Sigmoid colon (tissue), 7 donors: ENCODE results near the gene OR2T4. TPM values are rescaled to one million over a fixed set of nuclear protein-coding genes. Genes with fewer than 3 reads are reported as not detected.

Experiments
- DNase-seq: peaks from one replicate; pipeline ENCODE4 v3.0.0-alpha.2; 2019
- H3K27ac ChIP-seq, 4 donors: fragments of 200-600 bp; sonication (generic); one replicate each; pipeline ENCODE4 v1.5.1; 2016 to 2019; ENCODE audit warnings: mild to moderate bottlenecking in 1 of 4
- H3K27me3 ChIP-seq, 3 donors: fragments of 200-600 bp; sonication (generic); one replicate each; pipeline ENCODE4 v1.5.1; 2019; ENCODE audit warnings: mild to moderate bottlenecking in 1 of 3
- H3K36me3 ChIP-seq, 4 donors: fragments of 200-600 bp; sonication (generic); one replicate each; pipeline ENCODE4 v1.5.1; 2016 to 2019
- H3K4me1 ChIP-seq, 4 donors: fragments of 200-600 bp; sonication (generic); one replicate each; pipeline ENCODE4 v1.5.1; 2017 to 2019
- H3K4me3 ChIP-seq, 4 donors: fragments of 200-600 bp; sonication (generic); one replicate each; pipeline ENCODE4 v1.5.1; 2017 to 2019; ENCODE audit warnings: mild to moderate bottlenecking in 2 of 4, moderate library complexity in 1 of 4
- H3K9me3 ChIP-seq, 4 donors: fragments of 200-600 bp in 3 of 4; sonication (generic) in 3 of 4; one replicate each; pipeline versions ENCODE4 v1.5.1 to v1.6.1; 2013 to 2019
- CTCF ChIP-seq, 4 experiments: fragments of 450-650 bp in 3 of 4; fragments of 200-600 bp in 1 of 4; IDR thresholded peaks; one replicate each; pipeline ENCODE4 v1.5.1; 2016 to 2019; ENCODE audit warnings: antibody characterized with exemption in 4 of 4, mild to moderate bottlenecking in 3 of 4, moderate library complexity in 2 of 4
- EP300 ChIP-seq, 4 donors: sonication (generic); formaldehyde crosslinking; IDR thresholded peaks; one replicate each; pipeline ENCODE4 v1.6.1; 2017; ENCODE audit warnings: antibody characterized with exemption in 4 of 4
- POLR2A ChIP-seq, 2 donors: fragments of 450-650 bp; IDR thresholded peaks; one replicate each; pipeline ENCODE4 v1.6.1; 2016; ENCODE audit warnings: antibody characterized with exemption in 2 of 2, mild to moderate bottlenecking in 2 of 2, moderate library complexity in 2 of 2
- POLR2AphosphoS5 ChIP-seq, 4 donors: sonication (generic); formaldehyde crosslinking; IDR thresholded peaks; one replicate each; pipeline ENCODE4 v1.6.1; 2017; ENCODE audit warnings: antibody characterized with exemption in 4 of 4
- WGBS, 2 donors: extraction: QIAGEN DNeasy Blood & Tissue Kit; methylation state at CpG; one replicate each; pipeline ENCODE4 v1.1.7; 2013; 5-methylcytosine and 5-hydroxymethylcytosine counted together
- intact Hi-C: fragments of 100-400 bp; cut with DNase I; formaldehyde crosslinking; loops from one replicate; pipeline ENCODE4 v1.15.1; 2023
- polyA plus RNA-seq, 3 donors: library from polyadenylated mRNA; stranded (reverse); fragments of 200-250 nt; gene quantifications; one replicate each; pipeline ENCODE4 v1.2.3, GENCODE V29; 2013
- total RNA-seq, 4 donors: library from RNA; depleted of rRNA; stranded (reverse); fragments of >200 nt; gene quantifications; one replicate each; pipeline ENCODE4 v1.1.0, GENCODE V29; 2016
- donor health status: healthy with polysubstance abuse.
- donor health status: Bipolar disorder and iron deficiency.
- donor health status: healthy.

The OR2T4 gene
- total and polyA plus RNA-seq, 7 donors = not detected

DNA sequence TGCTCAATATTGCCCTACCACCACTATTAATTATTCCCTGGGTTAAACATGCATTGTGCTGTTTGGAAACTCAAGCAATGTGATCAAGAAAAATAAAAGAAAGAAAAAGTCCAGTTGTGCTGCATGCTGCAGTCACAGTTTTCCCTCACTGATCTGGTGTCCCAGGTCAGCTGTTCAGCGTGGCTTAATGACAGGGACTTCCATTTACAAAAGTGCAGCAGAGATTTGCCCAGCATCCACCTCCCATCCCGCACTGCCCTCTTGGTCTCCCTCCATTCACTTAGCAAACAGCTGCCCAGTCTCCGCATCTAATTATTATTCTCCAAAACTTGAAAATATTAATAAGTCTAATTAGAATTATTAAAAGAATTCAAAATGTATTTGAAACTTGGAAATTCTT lies 2.0 kb upstream of the OR2T4 start:
- Histone ChIP-seq H3K36me3 (no peaks in the 10 kb centered on the region), H3K9me3 (no peaks in the 10 kb centered on the region), H3K27me3 (no peaks in the 10 kb centered on the region), H3K4me1 (no peaks in the 10 kb centered on the region), H3K27ac (no peak overlapping the region), H3K4me3 (no peak overlapping the region)
- TF ChIP-seq POLR2AphosphoS5 (IDR thresholded peaks at IDR 0.05) (no peak), EP300 (IDR thresholded peaks at IDR 0.05) (no peak), POLR2A (IDR thresholded peaks at IDR 0.05) (no peak), CTCF (IDR thresholded peaks at IDR 0.05) (no peak)
- 83% methylated on average over 3 of the region's 3 CpGs for WGBS, 2 donors
- DNase-seq = no peak
- intact Hi-C loops = no loop called here

GRCh38 chr1:248366609-248367008 lies 5.1 kb downstream of the OR2T4 start:
- intact Hi-C loops = no loop called here
- no peaks in the 10 kb centered on the region for H3K36me3 ChIP-seq
- H3K27ac ChIP-seq = no peak overlapping the region
- H3K9me3 ChIP-seq = no peaks in the 10 kb centered on the region
- no peaks in the 10 kb centered on the region for H3K4me1 ChIP-seq
- H3K27me3 ChIP-seq = no peaks in the 10 kb centered on the region
- no peak for DNase-seq
- H3K4me3 ChIP-seq = no peak overlapping the region
- no peak for TF ChIP-seq POLR2AphosphoS5 (IDR thresholded peaks at IDR 0.05)
- TF ChIP-seq CTCF (IDR thresholded peaks at IDR 0.05) = no peak
- no peak for TF ChIP-seq POLR2A (IDR thresholded peaks at IDR 0.05)
- no peak for TF ChIP-seq EP300 (IDR thresholded peaks at IDR 0.05)

DNA sequence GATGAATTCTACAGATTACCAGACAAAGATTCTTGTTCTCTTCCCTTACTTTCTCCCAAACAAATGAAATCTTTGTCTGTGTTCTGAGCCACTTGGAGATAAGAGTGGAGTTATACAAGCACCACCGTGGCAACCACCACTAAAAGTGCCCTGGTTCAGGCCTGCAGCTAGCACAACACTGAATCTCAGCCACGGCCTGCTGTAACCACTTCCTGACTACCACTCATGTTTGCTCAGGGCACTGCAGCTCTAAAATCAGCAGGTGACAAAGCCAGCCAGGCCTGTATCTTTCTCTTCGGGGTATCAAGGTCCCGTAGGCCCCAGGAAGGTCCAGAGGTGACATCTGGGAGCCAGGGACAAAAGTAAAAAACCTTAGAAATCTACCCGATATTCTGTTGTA lies 10.9 kb downstream of the OR2T4 start:
- Histone ChIP-seq H3K36me3 (no peaks in the 10 kb centered on the region), H3K9me3 (no peaks in the 10 kb centered on the region), H3K27me3 (no peaks in the 10 kb centered on the region), H3K27ac (no peak overlapping the region), H3K4me1 (no peaks in the 10 kb centered on the region), H3K4me3 (no peak overlapping the region)
- WGBS, 2 donors = 53 to 79% methylated on average over 5 of the region's 5 CpGs
- no peak for TF ChIP-seq POLR2AphosphoS5 (IDR thresholded peaks at IDR 0.05)
- no peak for TF ChIP-seq POLR2A (IDR thresholded peaks at IDR 0.05)
- no peak for TF ChIP-seq CTCF (IDR thresholded peaks at IDR 0.05)
- no peak for TF ChIP-seq EP300 (IDR thresholded peaks at IDR 0.05)
- intact Hi-C loops = no loop called here
- no peak for DNase-seq

- TF ChIP-seq EP300 (IDR thresholded peaks at IDR 0.05) = no peak
- no peak for TF ChIP-seq POLR2AphosphoS5 (IDR thresholded peaks at IDR 0.05)
- no peak for TF ChIP-seq CTCF (IDR thresholded peaks at IDR 0.05)
- no peak for TF ChIP-seq POLR2A (IDR thresholded peaks at IDR 0.05)
- intact Hi-C loops = no loop called here
- H3K27me3 ChIP-seq = no peaks in the 10 kb centered on the region
Measured at GRCh38 chr1:248373761-248374160, 12.3 kb downstream of the OR2T4 start.

GRCh38 chr1:248375446-248375845 lies 14.0 kb downstream of the OR2T4 start, which contains the start of gene OR2T6:
TSS of gene OR2T6 (plus strand) at chr1:248375746. CDS start at chr1:248387609, 11,863 bp downstream.
- DNase-seq = no peak
- Histone ChIP-seq H3K4me3 (no peak within 1 kb of the TSS), H3K27me3 (no peaks in the 10 kb centered on the region), H3K4me1 (no peaks in the 10 kb centered on the region), H3K36me3 (no peaks in the 10 kb centered on the region), H3K9me3 (no peaks in the 10 kb centered on the region), H3K27ac (no peak within 1 kb of the TSS)
- intact Hi-C loops = no loop called here
- TF ChIP-seq POLR2AphosphoS5 (IDR thresholded peaks at IDR 0.05) = no peak
- TF ChIP-seq EP300 (IDR thresholded peaks at IDR 0.05) = no peak
- TF ChIP-seq CTCF (IDR thresholded peaks at IDR 0.05) = no peak
- TF ChIP-seq POLR2A (IDR thresholded peaks at IDR 0.05) = no peak

More at GRCh38 chr1:248373761-248374160, 12.3 kb downstream of the OR2T4 start:
- Histone ChIP-seq H3K4me1 (no peaks in the 10 kb centered on the region), H3K4me3 (no peak overlapping the region), H3K36me3 (no peaks in the 10 kb centered on the region), H3K27ac (no peak overlapping the region), H3K9me3 (no peaks in the 10 kb centered on the region)
- WGBS, 2 donors = 78 to 82% methylated on average over 4 of the region's 4 CpGs
- no peak for DNase-seq
